Neural progenitor cell (in vitro differentiated cells): Measurements from ENCODE around the gene MYO1F. TPM values are rescaled to one million over a fixed set of nuclear protein-coding genes. Genes with fewer than 3 reads are reported as not detected.

Source experiments
- DNase-seq: peaks from one replicate; pipeline ENCODE4 v3.0.0-alpha.2; 2016; ENCODE audit warnings: low spot score
- H2AFZ ChIP-seq: fragments of 200-600 bp; sonication (generic); replicated peaks from 2 replicates; pipeline ENCODE4 v1.6.1; 2016; ENCODE audit warnings: antibody characterized with exemption
- H3F3A ChIP-seq: fragments of 200-600 bp; sonication (generic); 2 replicates; pipeline ENCODE4 v1.6.1; 2016; ENCODE audit warnings: antibody characterized with exemption, low read depth
- H3K27ac ChIP-seq: fragments of 200-600 bp; sonication (generic); 2 replicates; pipeline ENCODE4 v1.5.1; 2016; ENCODE audit warnings: mild to moderate bottlenecking
- H3K27me3 ChIP-seq: fragments of 200-600 bp; sonication (generic); 2 replicates; pipeline ENCODE4 v1.6.1; 2016; ENCODE audit warnings: mild to moderate bottlenecking, moderate library complexity
- H3K36me3 ChIP-seq: fragments of 200-600 bp; sonication (generic); 2 replicates; pipeline ENCODE4 v1.5.1; 2016
- H3K4me1 ChIP-seq: fragments of 200-600 bp; sonication (generic); 2 replicates; pipeline ENCODE4 v1.6.1; 2016; ENCODE audit warnings: mixed run types
- H3K4me2 ChIP-seq: fragments of 200-600 bp; sonication (generic); 2 replicates; pipeline ENCODE4 v1.6.1; 2016
- H3K4me3 ChIP-seq: fragments of 200-600 bp; sonication (generic); 2 replicates; pipeline ENCODE4 v1.5.1; 2016
- H3K79me2 ChIP-seq: fragments of 200-600 bp; sonication (generic); 2 replicates; pipeline ENCODE4 v1.6.1; 2016; ENCODE audit warnings: low read depth
- H3K9ac ChIP-seq: fragments of 200-600 bp; sonication (generic); 2 replicates; pipeline ENCODE4 v1.6.1; 2016
- H3K9me3 ChIP-seq: fragments of 200-600 bp; sonication (generic); 2 replicates; pipeline ENCODE4 v1.5.1; 2016; ENCODE audit warnings: low read depth
- H4K20me1 ChIP-seq: fragments of 200-600 bp; sonication (generic); 2 replicates; pipeline ENCODE4 v1.6.1; 2016; ENCODE audit warnings: low read depth
- H3K27ac Mint-ChIP-seq: 3 replicates; pipeline ENCODE4 v1.8.0; 2021; ENCODE audit warnings: mixed read lengths
- H3K27me3 Mint-ChIP-seq: 2 replicates; pipeline ENCODE4 v1.8.0; 2022; ENCODE audit warnings: low read depth, mild to moderate bottlenecking, inconsistent platforms, moderate library complexity, mixed read lengths; ENCODE audit not compliant: insufficient read depth
- H3K36me3 Mint-ChIP-seq: 3 replicates; pipeline ENCODE4 v1.8.0; 2021; ENCODE audit warnings: mixed read lengths
- H3K4me1 Mint-ChIP-seq: 3 replicates; pipeline ENCODE4 v1.8.0; 2021; ENCODE audit warnings: mixed read lengths
- H3K4me3 Mint-ChIP-seq: 3 replicates; pipeline ENCODE4 v1.8.0; 2021; ENCODE audit warnings: mild to moderate bottlenecking, moderate library complexity, mixed read lengths
- H3K9me3 Mint-ChIP-seq: 3 replicates; pipeline ENCODE4 v1.8.0; 2020; ENCODE audit warnings: mixed read lengths
- CTCF ChIP-seq: fragments of 200-600 bp; sonication (generic); IDR thresholded peaks from 2 replicates; pipeline ENCODE4 v1.5.1; 2017; ENCODE audit warnings: antibody characterized with exemption, mild to moderate bottlenecking
- EZH2 ChIP-seq: fragments of 200-600 bp; sonication (generic); IDR thresholded peaks from 2 replicates; pipeline ENCODE4 v1.6.1; 2017; ENCODE audit warnings: antibody characterized with exemption, mild to moderate bottlenecking, moderate library complexity
- EZH2phosphoT487 ChIP-seq: fragments of 200-600 bp; sonication (generic); IDR thresholded peaks from 2 replicates; pipeline ENCODE4 v1.6.1; 2017; ENCODE audit warnings: antibody characterized with exemption
- total RNA-seq: library from RNA; depleted of rRNA; stranded (reverse); fragments of >200 nt; gene quantifications from 2 replicates; pipeline ENCODE4 v1.2.3, GENCODE V29; 2015; ENCODE audit warnings: low replicate concordance

The MYO1F gene
- total RNA-seq, 1 donor from 2014 or later, result 0.15 TPM

DNA sequence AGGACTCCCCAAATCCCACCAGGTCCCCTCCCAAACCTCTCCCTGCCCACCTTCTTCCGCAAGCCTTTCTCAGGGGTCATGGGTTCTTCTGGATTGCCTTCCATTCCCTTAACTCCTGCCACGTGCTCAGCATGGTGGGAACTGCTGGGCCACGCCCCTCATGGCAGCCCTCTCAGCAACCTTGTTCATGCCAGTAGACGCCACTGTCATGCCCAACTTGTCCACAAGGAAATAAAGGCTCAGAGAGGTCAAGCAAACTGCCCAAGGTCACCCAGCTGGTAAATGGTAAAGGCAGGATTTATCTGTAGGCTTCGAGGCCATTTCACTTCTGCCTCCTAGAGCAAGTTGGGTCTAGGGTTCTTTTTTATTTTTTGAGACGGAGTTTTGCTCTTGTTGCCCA, 85.7 kb downstream of the MYO1F start:
- Histone ChIP-seq H3K27me3 (no peaks in the 10 kb centered on the region), H3K9ac (no peak overlapping the region), H3K4me1 (peaks cover 33% of the 10 kb centered on the region), H3K79me2 (peaks cover 9% of the 10 kb centered on the region), H4K20me1 (peaks cover 17% of the 10 kb centered on the region), H3K27ac (no peak overlapping the region), H2AFZ (no peak overlapping the region), H3F3A (peaks cover 36% of the 10 kb centered on the region), H3K4me2 (no peak overlapping the region), H3K4me3 (no peak overlapping the region), H3K36me3 (no peaks in the 10 kb centered on the region), H3K9me3 (no peaks in the 10 kb centered on the region)
- H3K9me3 Mint-ChIP-seq, result no peaks in the 10 kb centered on the region
- peak; percentile 6 for TF ChIP-seq CTCF
- no peak for TF ChIP-seq EZH2phosphoT487
- peaks cover 8% of the 10 kb centered on the region for H3K27me3 Mint-ChIP-seq
- no peak for DNase-seq
- H3K36me3 Mint-ChIP-seq, result peaks cover 19% of the 10 kb centered on the region
- H3K4me1 Mint-ChIP-seq, result peaks cover 26% of the 10 kb centered on the region
- no peak overlapping the region for H3K27ac Mint-ChIP-seq
- no peak overlapping the region for H3K4me3 Mint-ChIP-seq

GRCh38 chr19:8490873-8491272, 86.4 kb downstream of the MYO1F start:
- Histone ChIP-seq H3K27ac (peak overlapping the region; percentile 41), H3K4me3 (no peak overlapping the region), H4K20me1 (peaks cover 22% of the 10 kb centered on the region), H3K27me3 (no peaks in the 10 kb centered on the region), H3F3A (peaks cover 43% of the 10 kb centered on the region), H2AFZ (no peak overlapping the region), H3K9ac (no peak overlapping the region), H3K36me3 (no peaks in the 10 kb centered on the region), H3K4me2 (no peak overlapping the region), H3K9me3 (no peaks in the 10 kb centered on the region), H3K79me2 (peaks cover 9% of the 10 kb centered on the region), H3K4me1 (peaks cover 40% of the 10 kb centered on the region)
- no peak for TF ChIP-seq EZH2
- TF ChIP-seq EZH2phosphoT487, result no peak
- Mint-ChIP-seq H3K27me3 (peaks cover 5% of the 10 kb centered on the region), H3K4me1 (peaks cover 30% of the 10 kb centered on the region), H3K4me3 (no peak overlapping the region), H3K27ac (no peak overlapping the region), H3K9me3 (no peaks in the 10 kb centered on the region), H3K36me3 (peaks cover 23% of the 10 kb centered on the region)
- DNase-seq, result no peak

- DNase-seq, result no peak
- no peaks in the 10 kb centered on the region for H3K9me3 Mint-ChIP-seq
- TF ChIP-seq EZH2phosphoT487, result no peak
- TF ChIP-seq EZH2, result no peak
- TF ChIP-seq CTCF, result no peak
- Histone ChIP-seq H3K27me3 (no peaks in the 10 kb centered on the region), H3K4me2 (no peak overlapping the region), H3K79me2 (peaks cover 14% of the 10 kb centered on the region), H3K27ac (peak overlapping the region; percentile 95), H2AFZ (no peak overlapping the region), H3F3A (peaks cover 48% of the 10 kb centered on the region), H4K20me1 (peaks cover 27% of the 10 kb centered on the region), H3K36me3 (no peaks in the 10 kb centered on the region), H3K4me3 (no peak overlapping the region), H3K4me1 (peaks cover 41% of the 10 kb centered on the region), H3K9me3 (no peaks in the 10 kb centered on the region), H3K9ac (no peak overlapping the region)
- H3K36me3 Mint-ChIP-seq, result peaks cover 24% of the 10 kb centered on the region
- peaks cover 5% of the 10 kb centered on the region for H3K27me3 Mint-ChIP-seq
- H3K27ac Mint-ChIP-seq, result no peak overlapping the region
- no peak overlapping the region for H3K4me3 Mint-ChIP-seq
- H3K4me1 Mint-ChIP-seq, result peaks cover 30% of the 10 kb centered on the region
Measured at GRCh38 chr19:8490395-8490760, 86.9 kb downstream of the MYO1F start.

GRCh38 chr19:8489561-8490394, 87.5 kb downstream of the MYO1F start:
- no peak overlapping the region for H3K4me3 Mint-ChIP-seq
- DNase-seq, result no peak
- Histone ChIP-seq H3K79me2 (peaks cover 20% of the 10 kb centered on the region), H3K27ac (peak overlapping the region; percentile 95), H3K4me1 (peaks cover 41% of the 10 kb centered on the region), H4K20me1 (peaks cover 31% of the 10 kb centered on the region), H3K4me3 (no peak overlapping the region), H3K9me3 (no peaks in the 10 kb centered on the region), H3F3A (peaks cover 51% of the 10 kb centered on the region), H3K9ac (no peak overlapping the region), H3K4me2 (no peak overlapping the region), H3K27me3 (no peaks in the 10 kb centered on the region), H2AFZ (no peak overlapping the region), H3K36me3 (no peaks in the 10 kb centered on the region)
- TF ChIP-seq EZH2phosphoT487 (no peak), CTCF (no peak), EZH2 (no peak)
- H3K27ac Mint-ChIP-seq, result no peak overlapping the region
- H3K4me1 Mint-ChIP-seq, result peaks cover 30% of the 10 kb centered on the region
- peaks cover 28% of the 10 kb centered on the region for H3K36me3 Mint-ChIP-seq
- H3K27me3 Mint-ChIP-seq, result peaks cover 8% of the 10 kb centered on the region
- H3K9me3 Mint-ChIP-seq, result no peaks in the 10 kb centered on the region
